NCI-H1436 (cell line): ENCODE data around the gene MNAT1.

Experiments
- DNase-seq: peaks from one replicate; lab custom pipeline; 2025; lab: John Stamatoyannopoulos, UW

MNAT1 gene

DNA sequence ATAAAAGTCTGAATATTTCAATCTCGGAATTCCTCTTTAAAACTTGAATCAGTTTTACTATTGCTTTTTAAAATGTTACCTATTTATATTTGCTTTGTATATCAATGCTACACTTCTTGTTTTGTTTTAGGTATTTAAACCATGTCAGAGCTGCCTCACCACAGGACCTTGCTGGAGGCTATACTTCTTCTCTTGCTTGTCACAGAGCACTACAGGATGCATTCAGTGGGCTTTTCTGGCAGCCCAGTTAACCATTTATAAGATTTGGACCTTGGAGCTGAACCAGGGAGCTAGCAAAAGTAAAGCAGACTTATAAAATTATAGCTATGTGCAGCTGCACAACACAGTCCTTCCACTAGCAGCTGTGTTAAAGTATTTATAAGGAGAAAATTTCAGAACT lies 233.5 kb downstream of the MNAT1 start:
- no peak for DNase-seq

- DNase-seq: no peak
Measured at GRCh38 chr14:60968671-60969070, 234.1 kb downstream of the MNAT1 start.

GRCh38 chr14:60970146-60970545 lies 235.6 kb downstream of the MNAT1 start:
- no peak for DNase-seq

GRCh38 chr14:60971271-60971670 lies 236.7 kb downstream of the MNAT1 start:
- no peak for DNase-seq

- no peak for DNase-seq
Measured at GRCh38 chr14:60972295-60972694, 237.7 kb downstream of the MNAT1 start.

DNA sequence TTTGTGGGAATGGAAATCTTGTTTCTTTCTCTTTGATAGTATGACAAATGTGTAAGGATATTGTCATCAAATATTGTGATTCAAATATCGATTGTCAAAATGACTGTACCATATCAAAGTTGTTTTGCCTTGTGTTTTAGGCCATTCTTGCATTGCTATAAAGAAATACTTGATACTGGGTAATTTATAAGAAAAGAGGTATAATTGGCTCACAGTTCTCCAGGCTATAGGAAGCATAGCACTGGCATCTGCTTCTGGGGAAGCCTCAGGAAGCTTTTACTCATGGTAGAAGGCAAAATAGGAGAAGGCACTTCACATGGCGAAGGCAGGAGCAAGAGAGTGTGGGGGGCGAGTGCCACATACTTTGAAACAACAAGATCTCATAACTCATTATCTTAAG lies 238.5 kb downstream of the MNAT1 start:
- no peak for DNase-seq

DNA sequence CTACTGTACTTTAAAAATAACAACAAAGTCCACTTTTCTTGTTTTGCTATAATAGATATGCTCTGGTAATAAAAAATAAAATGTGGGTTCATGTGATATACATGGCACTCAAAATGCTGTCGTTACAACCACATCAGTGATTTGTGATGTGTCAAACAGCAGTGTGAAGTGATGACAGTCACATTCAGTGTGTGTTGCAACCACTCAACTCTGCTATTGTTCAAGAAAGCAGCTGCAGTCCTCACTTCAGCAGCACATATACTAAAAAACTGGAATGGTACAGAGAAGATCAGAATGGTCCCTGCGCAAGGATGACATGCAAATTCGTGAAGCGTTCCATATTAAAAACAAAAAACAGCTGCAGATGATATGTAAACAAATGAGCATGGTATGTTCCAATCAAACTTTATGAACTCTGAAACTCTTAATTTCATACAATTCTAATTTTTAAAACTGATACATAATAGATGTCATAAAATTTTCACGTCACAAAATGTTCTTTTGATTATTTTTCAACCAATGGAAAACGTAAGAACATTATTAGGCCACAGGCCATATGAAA lies 239.6 kb downstream of the MNAT1 start:
- no peak for DNase-seq

GRCh38 chr14:60975551-60975950 lies 241.0 kb downstream of the MNAT1 start:
- no peak for DNase-seq

DNA sequence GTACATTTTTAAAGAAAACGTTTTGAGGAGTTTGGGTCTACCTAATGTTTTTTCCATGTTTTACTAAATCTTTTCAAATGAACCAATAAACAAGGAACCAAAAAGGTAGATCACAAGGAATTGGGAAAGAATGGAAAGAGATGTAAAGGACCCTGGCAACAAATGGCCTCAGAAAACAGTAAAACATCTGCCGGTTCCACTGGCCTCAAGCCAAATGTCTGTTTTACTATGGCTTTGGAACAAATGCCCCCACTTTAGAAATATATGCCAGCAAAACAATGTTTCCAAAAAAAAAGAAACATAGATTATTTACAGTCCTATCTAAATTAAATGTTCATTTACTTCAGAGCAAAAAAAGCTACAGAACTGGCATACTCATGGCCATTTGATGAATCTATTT lies 243.3 kb downstream of the MNAT1 start:
- no peak for DNase-seq

GRCh38 chr14:60980811-60981632 lies 246.5 kb downstream of the MNAT1 start, which contains the start of the genes SLC38A6 and TRMT5:
SLC38A6 (plus strand) TSS chr14:60981245; CDS start chr14:60981278, 33 bp downstream.
TRMT5 (minus strand) TSS chr14:60981079; CDS start chr14:60980973, 106 bp downstream.
- peak; percentile 86 for DNase-seq

GRCh38 chr14:60981633-60982455 lies 247.3 kb downstream of the MNAT1 start:
- DNase-seq: no peak

- no peak for DNase-seq
Measured at GRCh38 chr14:60984196-60984595, 249.6 kb downstream of the MNAT1 start.

- DNase-seq: no peak
Measured at GRCh38 chr14:60986500-60986899, 251.9 kb downstream of the MNAT1 start.

GRCh38 chr14:60989599-60989998 lies 255.0 kb downstream of the MNAT1 start:
- no peak for DNase-seq

DNA sequence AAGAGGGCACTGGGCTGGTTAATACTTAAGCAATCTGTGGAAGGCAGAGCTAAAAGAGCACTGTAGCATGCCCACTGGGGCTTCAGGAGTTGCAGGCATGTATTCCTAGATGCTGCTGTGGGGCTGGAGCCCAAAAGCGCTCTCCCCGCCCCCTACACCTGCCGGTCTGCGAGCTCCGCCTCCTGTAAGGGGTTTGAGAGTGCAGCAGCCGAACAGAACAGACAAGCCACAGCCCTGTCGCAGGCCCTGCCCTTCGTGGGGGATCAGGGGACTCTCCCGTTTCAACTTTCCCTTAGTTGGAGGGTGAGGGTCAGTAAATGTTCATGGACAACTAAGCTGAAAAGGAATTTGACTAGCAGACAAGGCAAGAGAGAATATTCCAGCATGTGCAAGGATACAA lies 264.1 kb downstream of the MNAT1 start:
- no peak for DNase-seq

GRCh38 chr14:60999536-60999935 lies 265.0 kb downstream of the MNAT1 start:
- no peak for DNase-seq

DNA sequence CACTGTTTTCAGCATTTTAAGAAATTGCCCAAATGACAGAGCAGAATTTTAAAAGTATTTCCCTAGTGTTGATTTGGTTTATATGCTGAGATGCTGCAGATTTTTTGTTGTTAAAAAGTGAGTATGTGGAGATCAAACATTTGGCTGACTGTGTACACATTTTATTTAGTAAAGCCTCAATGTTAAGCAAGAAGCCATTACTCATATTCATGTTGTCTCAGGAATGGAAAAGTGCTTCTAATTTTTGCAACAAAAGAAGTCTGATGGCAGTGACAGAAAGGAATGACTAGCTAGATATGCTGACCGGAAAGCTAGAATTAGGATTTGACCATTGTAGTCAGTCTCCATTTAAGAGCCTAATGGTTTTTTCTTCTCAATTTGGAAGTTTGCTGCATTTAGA lies 269.0 kb downstream of the MNAT1 start:
- no peak for DNase-seq

GRCh38 chr14:61019537-61019936 lies 285.0 kb downstream of the MNAT1 start:
- no peak for DNase-seq
